HG02759 (cell line): Measurements from ENCODE around the gene UTS2.

ENCODE experiments used
- ATAC-seq: cut with Tn5 transposase; IDR thresholded peaks from one replicate; pipeline ENCODE4 v1.9.1; 2021; ENCODE audit warnings: mild to moderate bottlenecking, moderate library complexity; ENCODE audit not compliant: unreplicated experiment

UTS2 gene

DNA sequence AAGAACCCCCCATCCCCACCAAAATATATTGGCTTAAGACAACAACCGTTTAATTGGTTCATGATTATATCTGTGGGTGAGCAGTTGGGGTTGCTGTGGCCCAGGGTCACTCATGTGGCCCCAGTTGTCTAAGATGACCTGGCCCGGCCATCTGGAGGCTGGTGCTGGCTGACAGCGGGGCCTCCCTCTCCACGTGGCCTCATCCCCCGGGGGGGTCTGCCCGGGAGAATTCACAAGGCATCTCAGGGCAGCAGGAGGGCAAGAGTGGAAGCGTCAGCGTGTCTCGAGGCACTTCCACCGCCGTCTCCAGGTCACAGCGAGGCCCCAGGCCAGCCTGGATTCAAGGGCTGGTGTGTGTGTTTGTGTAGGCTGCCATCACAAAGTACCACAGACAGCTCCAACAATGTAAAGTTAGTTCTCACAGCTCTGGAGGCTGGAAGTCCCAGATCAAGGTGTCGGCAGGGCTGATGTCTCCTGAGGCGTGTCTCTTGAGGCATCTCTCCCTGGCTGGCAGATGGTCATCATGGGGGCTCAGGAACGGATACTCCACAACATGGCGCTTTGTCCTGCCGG lies 11.0 kb upstream of the UTS2 start:
- ATAC-seq = no peak

DNA sequence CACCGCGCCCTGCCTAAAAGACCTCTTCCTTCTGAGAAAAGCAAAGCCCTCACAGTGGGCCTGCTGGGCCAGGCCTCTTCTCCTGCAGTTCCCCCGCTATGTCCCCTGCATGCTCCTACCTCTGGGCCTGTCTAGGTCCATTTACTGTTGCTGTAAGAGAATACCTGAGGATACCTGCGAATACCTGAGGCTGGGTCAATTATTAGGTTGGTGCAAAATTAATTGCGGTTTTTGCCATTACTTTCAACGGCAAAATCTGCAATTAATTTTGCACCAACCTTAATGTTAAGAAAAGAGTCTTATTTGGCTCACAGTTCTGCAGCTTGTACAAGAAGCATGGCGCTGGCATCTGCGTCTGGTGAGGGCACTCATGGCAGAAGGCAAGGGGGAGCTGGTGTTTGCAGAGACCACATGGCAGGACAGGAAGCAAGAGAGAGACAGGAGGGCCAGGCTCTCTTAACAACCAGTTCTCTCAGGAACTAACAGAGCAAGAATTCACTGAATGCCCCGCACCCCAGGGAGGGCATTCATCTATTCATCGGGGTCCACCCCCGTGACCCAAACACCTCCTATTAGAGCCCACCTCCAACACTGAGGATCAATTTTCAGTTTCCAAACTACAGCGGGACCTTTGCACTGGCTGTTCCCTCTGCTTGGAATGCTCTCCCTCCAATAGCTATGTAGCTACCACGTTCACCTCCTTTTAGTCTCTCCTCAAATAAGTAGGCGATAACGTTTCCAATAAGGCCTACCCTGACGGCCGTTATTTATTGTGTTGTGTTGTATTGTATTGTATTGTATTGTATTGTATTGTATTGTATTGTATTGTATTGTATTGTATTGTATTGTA lies 9.6 kb upstream of the UTS2 start:
- no peak for ATAC-seq

DNA sequence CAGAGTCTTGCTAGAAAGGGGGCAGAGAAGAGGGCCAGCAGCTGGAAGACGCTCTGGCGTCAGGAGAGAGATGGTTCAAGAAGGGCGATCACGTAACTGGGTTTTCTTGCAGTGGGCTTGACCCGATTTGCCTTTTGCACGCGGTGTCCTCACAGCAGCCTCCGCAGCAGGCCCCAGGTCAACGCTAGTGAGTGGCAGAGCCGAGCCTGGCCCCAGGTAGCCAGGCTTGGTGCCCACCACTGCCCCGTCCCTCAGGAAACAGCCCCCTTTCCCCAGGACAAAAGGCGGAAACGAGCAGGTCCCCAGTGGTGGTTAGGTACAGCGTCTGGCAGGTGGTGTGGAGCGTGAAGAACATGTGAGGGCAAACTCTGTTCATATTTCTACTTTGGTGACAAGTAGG lies 8.6 kb upstream of the UTS2 start:
- ATAC-seq = no peak

DNA sequence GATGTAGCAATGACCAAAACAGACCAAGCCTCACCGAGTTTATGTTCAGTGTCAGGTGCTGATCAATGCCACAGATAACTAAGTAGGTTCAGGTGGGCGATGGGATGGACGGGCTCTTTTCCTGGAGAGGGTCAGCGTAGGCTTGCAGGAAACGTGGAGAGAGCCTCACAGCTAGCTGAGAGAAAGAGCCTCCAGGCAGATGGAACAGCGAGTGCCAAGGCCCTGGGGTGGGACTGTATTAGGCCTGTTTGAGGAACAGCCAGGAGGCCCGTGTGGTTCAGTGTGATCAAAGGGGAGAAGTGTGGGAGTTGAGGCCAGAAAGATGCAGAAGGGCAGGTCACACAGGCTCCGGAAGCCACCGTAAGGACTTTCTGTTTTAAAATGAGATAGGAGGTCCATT lies 7.3 kb upstream of the UTS2 start:
- ATAC-seq = no peak

DNA sequence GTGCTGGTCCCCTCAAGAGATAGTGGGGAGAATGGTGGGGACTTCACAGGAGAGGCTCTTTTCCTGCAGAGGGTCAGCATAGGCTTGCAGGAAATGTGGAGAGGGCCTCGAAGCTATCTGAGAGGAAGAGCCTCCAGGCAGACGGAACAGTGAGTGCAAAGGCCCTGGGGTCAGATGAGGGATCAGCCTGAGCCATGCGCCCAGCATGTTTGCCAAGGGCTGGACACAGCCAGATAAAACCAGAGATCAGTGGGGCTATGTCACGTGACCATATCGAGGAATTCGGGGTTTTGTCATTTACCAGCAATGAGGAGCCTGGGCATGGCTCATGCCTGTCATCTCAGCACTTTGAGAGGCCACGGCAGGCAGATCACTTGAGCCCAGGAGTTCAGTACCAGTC lies 6.5 kb upstream of the UTS2 start:
- no peak for ATAC-seq

DNA sequence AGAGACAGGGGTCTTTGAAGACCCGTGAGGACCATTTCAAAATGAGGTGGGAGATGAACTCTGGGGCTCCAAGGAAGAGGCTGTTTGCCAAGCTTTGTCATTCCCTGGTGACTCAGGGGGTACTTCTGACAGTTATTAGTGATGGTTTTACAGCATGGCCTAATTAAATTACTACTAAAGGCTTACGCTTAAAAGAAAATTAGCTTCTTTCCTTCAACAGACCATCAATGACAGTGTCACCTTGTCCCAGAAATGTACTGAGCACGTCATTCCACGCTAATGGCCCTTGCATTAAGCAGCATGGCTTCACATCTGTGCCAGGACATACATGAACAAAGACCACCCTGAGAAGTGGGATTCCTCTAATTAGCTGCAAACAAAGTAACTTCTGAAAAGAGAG lies 5.1 kb upstream of the UTS2 start:
- no peak for ATAC-seq

DNA sequence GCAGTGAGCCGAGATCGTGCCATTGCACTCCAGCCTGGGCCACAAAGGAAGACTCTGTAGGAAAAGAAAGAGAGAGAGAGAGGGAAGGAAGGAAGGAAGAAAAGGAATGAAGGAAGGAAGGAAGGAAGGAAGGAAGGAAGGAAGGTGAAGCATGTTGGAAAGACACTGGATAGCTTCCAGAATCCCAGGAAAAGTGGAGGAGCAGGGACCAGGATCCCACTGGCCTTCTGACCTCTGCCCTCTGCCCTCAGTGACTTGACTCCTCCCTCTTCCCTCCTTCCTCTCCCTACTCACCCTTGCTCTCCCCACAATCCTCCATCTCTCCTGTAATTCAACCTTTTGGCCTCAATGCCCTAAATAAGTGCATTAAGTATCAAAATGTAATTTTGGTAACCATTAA lies 4.1 kb upstream of the UTS2 start:
- no peak for ATAC-seq

DNA sequence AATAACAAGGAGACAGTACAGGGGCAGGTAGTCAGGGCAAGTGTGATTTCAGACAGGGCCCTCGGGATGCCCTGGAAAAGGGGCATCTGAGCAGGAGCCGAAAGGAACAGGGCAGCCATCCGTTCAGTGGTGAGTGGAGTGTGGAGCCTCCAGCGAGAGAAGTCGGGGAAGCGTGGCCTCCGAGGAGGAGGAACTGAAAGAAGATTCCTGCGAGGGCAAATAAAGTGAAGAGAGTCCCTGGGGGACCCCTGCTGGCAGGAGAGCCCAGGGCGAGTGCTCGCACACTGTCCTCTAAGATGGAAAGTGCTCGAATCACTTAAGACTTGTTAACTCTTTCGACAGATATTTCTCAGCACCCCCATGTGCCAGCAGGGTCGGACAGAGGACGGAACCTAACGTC lies 3.5 kb upstream of the UTS2 start:
- no peak for ATAC-seq

DNA sequence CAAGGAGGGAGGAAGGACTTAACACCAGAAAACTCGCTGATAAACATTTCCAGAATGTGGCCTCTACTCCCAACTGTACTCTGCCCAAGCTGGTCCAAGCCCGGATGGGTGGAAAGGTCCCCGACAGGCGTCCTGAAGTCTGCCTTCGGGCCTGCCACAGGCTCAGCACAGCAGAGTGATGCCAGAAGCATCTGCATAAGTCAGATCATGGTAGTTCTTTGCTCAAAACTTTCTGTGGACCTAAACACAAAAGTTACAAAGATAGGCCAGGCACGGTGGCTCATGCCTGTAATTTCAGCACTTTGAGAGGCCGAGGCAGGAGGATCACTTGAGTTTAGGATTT lies 790 bp upstream of the UTS2 start:
- ATAC-seq = no peak

DNA sequence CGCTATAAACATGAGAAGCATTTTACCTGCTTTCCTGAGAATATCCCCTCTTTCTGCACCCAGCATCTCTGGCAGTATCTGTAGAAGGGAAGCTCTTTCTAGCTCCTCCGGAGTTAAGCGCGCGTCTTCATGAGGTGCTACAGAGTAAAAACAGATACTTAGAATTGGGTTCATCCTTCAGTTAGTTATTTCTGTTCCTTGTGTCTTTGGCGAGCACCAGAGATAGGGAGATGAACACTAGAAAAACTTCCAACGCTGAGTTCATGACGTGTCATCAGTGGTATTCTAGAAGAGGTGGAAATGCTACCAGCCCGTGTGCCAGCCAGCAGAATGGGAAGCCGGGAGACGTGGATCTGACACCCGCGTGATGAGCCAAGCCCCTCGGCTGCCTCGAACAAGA lies 2.1 kb downstream of the UTS2 start:
- no peak for ATAC-seq

DNA sequence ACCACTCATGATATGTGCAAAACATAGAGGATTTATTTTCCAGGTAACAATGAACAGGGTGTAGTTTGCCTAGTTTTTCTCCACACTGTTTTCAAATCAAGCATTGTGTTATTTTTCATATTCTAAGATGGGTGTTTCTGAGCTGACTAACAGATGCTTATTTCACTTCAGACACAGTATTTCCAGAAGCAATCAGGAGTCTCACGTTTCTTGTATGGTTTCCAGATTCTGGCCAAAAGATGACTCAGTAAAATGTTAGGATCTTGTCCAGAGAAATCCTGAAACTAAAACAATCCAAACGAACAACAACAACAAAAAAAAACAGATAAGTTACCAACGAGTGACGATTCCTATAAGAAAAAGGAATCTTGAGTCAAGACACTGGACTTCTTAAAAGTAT lies 5.3 kb downstream of the UTS2 start:
- ATAC-seq = no peak

DNA sequence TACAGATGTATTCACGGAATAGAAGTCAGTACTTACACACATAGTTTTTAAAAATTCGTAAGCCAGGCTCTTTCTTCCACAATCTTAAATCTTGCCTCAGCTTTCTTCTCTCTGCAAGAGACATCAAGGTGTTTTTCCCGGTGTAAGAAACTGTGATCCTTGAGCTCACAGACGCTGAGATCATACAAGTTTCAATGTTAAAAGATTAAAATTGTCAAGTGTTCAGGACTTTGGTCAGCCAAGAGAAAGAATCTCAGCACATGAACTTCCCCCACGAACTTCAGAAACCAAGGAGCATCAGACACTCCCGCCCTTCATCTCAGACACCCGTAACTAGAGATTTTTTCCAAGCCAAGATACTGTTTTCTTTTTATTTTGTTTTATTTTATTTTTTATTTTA lies 6.2 kb downstream of the UTS2 start:
- ATAC-seq = no peak

DNA sequence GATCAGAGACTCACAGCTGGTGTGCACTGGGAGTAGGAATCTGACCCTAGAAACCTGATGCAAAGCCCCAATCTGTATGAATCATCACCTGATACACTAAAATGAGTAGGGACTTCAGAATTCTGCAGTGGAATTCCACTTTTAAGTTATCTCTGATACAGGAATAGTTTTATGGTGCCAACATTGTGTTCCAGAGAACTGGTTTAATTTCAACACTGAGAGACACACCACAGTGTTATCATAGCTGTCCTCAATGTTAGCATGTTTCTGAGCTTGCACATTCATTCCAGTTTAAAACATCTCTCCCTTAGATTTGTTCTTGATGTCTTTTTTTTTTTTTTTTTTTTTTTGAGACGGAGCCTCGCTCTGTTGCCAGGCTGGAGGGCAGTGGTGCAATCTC lies 7.1 kb downstream of the UTS2 start:
- no peak for ATAC-seq

DNA sequence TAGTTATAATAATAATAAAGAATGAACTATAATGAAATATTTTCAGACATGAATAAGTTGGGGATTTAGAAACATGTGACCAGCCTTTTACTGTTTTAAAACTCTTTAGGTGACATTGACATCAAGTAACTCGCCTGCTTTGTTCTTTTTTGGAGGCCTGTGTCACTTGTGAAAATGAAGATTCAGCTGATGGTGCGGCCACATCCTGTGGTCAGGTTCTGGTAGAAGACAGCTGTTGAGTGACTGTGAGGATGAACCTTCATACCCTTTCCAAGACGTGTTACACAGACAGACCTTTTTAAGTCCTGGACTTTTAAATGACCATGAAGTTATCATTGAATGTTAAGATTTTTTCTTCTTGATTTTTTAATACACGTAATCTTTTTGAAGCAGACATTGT lies 10.3 kb downstream of the UTS2 start:
- no peak for ATAC-seq

DNA sequence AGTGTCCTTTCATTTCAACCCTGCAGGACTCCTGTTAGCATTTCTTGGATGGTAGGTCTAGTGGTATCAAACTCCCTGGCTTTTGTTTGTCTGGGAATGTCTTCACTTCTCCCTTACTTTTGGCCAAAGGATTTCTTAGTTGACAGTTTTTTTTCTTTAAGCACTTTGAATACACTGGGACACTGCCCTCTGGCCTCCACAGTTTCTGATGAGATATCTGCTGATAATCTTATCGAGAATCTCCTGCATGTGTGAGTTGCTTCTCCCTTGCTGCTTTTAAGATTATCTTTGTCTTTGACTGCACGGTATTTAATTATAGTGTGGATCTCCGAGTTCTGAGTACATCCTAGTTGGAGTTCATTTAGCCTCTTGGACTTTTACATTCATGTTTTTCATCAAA lies 13.3 kb downstream of the UTS2 start:
- no peak for ATAC-seq

DNA sequence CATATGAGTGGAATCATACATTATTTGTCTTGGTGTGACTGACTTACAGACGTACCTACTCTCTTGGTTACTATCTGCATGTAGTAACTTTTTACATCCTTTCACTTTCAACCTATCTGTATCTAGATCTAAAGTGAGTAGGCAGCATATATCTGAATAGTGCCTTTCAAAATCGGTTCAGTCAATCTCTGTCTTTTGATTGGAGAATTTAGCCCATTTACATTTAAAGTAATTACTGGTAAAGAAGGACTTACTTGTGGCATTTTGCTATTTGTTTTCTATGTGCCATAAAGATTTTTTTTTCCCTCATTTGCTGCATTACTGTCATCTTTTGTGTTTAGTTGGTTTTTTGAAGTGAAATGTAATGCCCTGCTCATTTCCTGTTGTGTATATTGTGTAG lies 14.2 kb downstream of the UTS2 start:
- ATAC-seq = no peak

DNA sequence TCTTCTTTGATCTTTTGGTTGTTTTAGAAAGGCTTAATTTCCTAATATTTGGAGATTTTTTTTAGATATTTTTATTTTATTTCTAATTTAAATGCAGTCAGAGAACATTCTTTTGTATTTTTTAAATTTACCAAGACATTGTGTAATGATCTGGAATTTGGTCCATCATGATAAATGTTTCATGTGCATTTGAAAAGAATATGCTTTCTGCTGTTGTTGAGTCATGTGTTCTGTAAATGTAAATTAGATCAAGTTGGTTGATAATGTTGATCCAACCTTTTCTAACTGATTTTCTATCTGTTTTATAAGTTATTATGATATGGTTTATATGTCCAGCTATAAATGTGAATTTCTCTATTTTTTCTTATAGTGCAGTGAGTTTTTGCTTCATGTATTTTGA lies 19.8 kb downstream of the UTS2 start:
- ATAC-seq = no peak

DNA sequence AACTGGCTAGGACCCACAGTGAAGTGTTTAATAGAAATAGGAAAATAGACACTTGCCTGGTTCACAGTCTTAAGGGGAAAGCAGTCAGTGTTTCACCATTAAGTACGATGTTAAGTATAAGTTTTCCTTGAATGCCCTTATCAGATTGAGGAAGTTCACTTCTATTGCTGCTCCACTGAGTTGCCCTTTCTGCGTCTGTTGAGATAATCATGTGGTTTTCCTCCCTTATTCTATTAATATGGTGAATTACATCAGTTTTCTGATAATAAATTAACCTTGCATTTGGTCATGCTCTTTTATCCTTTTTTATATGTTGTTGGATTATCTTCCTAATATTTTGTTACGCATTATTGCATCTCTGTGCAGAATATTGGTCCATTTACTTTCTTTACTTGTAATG lies 21.4 kb downstream of the UTS2 start:
- ATAC-seq = no peak

DNA sequence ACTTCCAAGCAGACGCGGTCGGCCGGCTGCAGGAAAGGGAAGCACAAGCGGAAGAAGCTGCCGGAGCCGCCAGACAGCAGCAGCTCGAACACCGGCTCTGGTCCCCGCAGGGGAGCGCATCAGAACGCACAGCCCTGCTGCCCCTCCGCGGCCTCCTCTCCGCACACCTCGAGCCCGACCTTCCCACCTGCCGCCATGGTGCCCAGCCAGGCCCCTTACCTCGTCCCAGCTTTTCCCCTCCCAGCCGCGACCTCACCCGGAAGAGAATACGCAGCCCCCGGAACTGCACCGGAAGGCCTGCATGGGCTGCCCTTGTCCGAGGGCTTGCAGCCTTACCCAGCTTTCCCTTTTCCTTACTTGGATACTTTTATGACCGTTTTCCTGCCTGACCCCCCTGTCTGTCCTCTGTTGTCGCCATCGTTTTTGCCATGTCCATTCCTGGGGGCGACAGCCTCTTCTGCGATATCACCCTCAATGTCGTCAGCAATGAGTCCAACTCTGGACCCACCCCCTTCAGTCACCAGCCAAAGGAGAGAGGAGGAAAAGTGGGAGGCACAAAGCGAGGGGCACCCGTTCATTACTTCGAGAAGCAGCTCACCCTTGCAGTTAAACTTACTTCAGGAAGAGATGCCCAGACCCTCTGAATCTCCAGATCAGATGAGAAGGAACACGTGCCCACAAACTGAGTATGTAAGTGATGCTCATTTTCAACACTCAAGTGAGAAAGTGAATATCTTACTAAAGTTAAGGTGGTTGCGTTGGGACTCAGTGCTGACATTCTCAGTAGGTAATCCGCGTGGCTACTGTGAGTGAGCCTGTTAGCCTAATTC lies 25.5 kb downstream of the UTS2 start:
- ATAC-seq = no peak

DNA sequence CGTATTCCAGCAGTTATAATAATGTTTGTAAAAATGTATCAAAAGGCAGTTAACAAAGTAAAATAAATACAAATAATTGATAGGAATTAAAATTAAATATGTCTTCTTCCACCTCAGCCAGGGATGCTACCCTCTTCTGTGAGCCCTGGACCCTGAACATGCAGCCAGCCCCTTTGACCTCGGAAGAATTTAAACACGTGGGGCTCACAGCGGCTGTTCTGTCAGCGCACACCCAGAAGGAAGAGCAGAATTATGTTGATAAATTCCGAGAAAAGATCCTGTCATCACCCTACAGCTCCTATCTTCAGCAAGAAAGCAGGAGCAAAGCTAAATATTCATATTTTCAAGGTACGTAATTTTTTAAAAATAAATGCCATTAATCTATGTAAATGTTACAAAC lies 26.5 kb downstream of the UTS2 start:
- ATAC-seq = no peak

DNA sequence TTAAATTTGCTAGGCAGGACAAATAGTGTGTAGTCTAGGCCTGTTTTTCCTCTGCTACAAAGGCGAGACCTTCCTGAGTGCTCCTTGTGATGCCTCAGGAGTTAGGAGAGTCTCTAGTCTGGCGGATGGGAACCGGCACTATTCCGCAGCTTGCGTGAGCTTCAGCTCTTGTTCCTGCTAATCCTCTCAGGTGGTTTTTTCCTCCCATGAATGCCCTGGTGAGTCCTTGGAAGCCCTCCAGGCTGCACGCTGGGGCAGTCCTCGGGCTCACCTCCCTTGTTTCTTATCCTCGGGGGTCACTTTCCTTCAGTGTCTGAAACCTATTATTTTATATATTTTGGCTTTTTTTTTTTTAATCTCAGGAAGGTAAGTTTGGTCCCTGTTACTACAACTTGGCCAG lies 28.2 kb downstream of the UTS2 start:
- ATAC-seq = no peak

DNA sequence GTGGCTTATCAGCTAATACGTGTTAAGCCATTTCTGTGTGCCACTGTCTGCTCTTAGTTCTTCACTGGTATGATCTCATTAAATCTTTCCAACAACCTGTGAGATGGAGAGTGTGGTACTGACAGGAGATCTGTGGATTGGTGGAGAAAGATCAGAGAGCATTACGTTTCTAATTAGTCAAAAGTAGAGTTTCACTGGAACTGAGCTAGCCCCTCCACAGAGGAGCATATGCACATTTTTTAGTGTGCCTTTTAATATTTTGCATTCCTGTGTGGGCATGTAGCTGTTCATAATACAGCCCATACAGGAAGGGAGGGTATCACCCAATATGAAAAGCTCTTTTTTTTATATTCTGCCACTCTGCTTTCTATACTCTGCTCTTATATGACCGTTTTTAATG lies 31.6 kb downstream of the UTS2 start:
- no peak for ATAC-seq
